Measurements from ENCODE around the gene KLRG1. TPM values are rescaled to one million over a fixed set of nuclear protein-coding genes. Genes with fewer than 3 reads are reported as not detected.

KLRG1 gene
- total and polyA plus RNA-seq, 2 of the 4 experiments (the other 2 are of a cell fraction): 0.36 to 0.54 TPM

DNA sequence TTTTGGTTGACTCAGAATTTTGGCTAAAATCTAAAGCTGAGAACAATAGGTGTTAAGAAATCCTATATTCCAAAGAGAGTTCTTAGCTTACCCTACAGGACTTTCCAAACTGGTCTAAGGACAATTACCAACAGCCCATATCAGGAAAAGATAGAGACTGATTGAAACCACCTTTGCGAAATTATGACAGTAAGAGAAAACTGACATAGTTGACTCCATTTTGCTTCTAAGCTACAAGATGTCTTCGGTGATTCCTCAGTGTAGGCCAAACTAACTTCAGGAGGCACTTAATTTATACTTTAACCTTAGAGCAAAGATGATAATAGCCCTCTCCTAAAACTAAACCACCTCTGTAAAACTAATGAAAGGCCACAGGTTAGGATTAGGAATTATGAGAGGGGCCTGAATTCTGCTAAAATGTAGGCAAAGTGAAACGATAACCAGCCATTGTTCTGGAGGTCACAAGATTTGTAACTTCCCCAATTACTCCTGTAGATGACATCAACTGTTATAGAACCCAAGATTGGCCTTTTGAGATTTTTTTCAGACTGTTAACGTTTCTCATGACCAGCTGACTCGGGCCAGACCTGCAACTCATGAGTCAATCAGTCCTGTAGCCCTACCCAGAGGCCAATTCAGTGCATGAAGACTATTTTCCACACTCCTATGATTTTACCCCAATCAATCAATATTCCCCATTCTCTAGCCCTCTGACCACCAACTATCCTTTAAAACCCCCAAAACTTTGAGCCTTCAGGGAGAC, 43.0 kb downstream of the KLRG1 start:
- CTCF ChIA-PET: no interaction called here
- Histone ChIP-seq H4K8ac (ENCODE audit: low read depth in 2 of 2, low read length in 2 of 2) (no peak overlapping the region), H3K79me1 (ENCODE audit: low read depth in 1 of 2, low read length in 2 of 2) (no peaks in the 10 kb centered on the region), H3K9me3 (ENCODE audit: control insufficient read depth, insufficient read depth, low read length) (no peaks in the 10 kb centered on the region), H4K91ac (ENCODE audit: insufficient read depth, low read depth, low read length) (no peak overlapping the region), H3K36me3 (ENCODE audit: control insufficient read depth, insufficient read depth, low read length) (no peaks in the 10 kb centered on the region), H3K23ac (ENCODE audit: low read depth, low read length) (no peak overlapping the region), H3K14ac (replicated peaks; ENCODE audit: low read depth, low read length) (no peak overlapping the region), H3K27ac (ENCODE audit: insufficient read depth, low read length) (no peak overlapping the region), H2BK5ac (ENCODE audit: low read depth, low read length, poor library complexity, severe bottlenecking) (no peak overlapping the region), H3K56ac (ENCODE audit: extremely low read depth, insufficient read depth, low read length) (no peak overlapping the region), H2BK120ac (ENCODE audit: low read depth, low read length) (no peak overlapping the region), H3K9ac (ENCODE audit: low read depth, low read length) (no peak overlapping the region), H4K20me1 (ENCODE audit: insufficient read depth, low read length) (no peaks in the 10 kb centered on the region), H3K27me3 (ENCODE audit: control insufficient read depth, insufficient read depth, low read length) (no peaks in the 10 kb centered on the region), H3K9me1 (ENCODE audit: insufficient read depth, low read length) (no peaks in the 10 kb centered on the region), H3K18ac (ENCODE audit: low read depth, low read length) (no peak overlapping the region), H4K5ac (ENCODE audit: low read depth, low read length) (no peak overlapping the region), H3K4ac (ENCODE audit: low read depth, low read length) (no peak overlapping the region), H3K4me1 (ENCODE audit: control insufficient read depth, insufficient read depth, low read length) (no peaks in the 10 kb centered on the region), H3K4me3 (ENCODE audit: insufficient read depth, low read depth, low read length) (no peak overlapping the region), H2AFZ (replicated peaks; ENCODE audit: low read length, poor library complexity) (no peak overlapping the region), H2BK20ac (ENCODE audit: low read depth, low read length) (no peak overlapping the region), H3K4me2 (ENCODE audit: low read depth, low read length) (no peak overlapping the region), H2AK9ac (replicated peaks; ENCODE audit: low read depth, low read length, poor library complexity) (no peak overlapping the region), H2BK15ac (ENCODE audit: low read depth, low read length) (no peak overlapping the region), H2AK5ac (ENCODE audit: low read depth, low read length) (no peak overlapping the region)
- 27% methylated on average over 3 of the region's 5 CpGs; no CpG with 5 or more reads in 1 of the 2 experiments for WGBS, 2 experiments (ENCODE audit: extremely low coverage in 2 of 2, insufficient read length in 1 of 2)
- in situ Hi-C loops (cut with MboI; ENCODE audit: low sequenced_read_pairs) (no loop called here), intact Hi-C loops (cut with micrococcal nuclease) (no loop called here), dilution Hi-C loops (cut with HindIII; ENCODE audit: low sequenced_read_pairs, unreplicated experiment) (no loop called here)
- BruUV-seq (replicated peaks): no TSS peak
- ATAC-seq (ENCODE audit: low read depth) (no peak), DNase-seq (no peak)
- POLR2A ChIA-PET (ENCODE audit: unreplicated experiment): no interaction called here
- no peak for TF ChIP-seq FOS (IDR thresholded peaks at IDR 0.05; ENCODE audit: low read depth, low read length)
- TF ChIP-seq, protein P1, sequence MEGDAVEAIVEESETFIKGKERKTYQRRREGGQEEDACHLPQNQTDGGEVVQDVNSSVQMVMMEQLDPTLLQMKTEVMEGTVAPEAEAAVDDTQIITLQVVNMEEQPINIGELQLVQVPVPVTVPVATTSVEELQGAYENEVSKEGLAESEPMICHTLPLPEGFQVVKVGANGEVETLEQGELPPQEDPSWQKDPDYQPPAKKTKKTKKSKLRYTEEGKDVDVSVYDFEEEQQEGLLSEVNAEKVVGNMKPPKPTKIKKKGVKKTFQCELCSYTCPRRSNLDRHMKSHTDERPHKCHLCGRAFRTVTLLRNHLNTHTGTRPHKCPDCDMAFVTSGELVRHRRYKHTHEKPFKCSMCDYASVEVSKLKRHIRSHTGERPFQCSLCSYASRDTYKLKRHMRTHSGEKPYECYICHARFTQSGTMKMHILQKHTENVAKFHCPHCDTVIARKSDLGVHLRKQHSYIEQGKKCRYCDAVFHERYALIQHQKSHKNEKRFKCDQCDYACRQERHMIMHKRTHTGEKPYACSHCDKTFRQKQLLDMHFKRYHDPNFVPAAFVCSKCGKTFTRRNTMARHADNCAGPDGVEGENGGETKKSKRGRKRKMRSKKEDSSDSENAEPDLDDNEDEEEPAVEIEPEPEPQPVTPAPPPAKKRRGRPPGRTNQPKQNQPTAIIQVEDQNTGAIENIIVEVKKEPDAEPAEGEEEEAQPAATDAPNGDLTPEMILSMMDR (conservative IDR thresholded peaks at IDR 0.05; ENCODE audit: low read depth, low read length): no peak
- TF ChIP-seq MAZ (IDR thresholded peaks at IDR 0.05; ENCODE audit: borderline replicate concordance, low read depth, low read length): no peak
- no peak for TF ChIP-seq POLR2A (IDR thresholded peaks at IDR 0.05; ENCODE audit: low read depth, low read length)
- no peak for TF ChIP-seq RAD21 (IDR thresholded peaks at IDR 0.05; ENCODE audit: low read length)
- no peak for TF ChIP-seq BHLHE40 (IDR thresholded peaks at IDR 0.05; ENCODE audit: low read depth, low read length)
- TF ChIP-seq RFX5 (IDR thresholded peaks at IDR 0.05; ENCODE audit: low read depth, low read length): no peak
- TF ChIP-seq CHD1 (IDR thresholded peaks at IDR 0.05; ENCODE audit: low read depth, low read length): no peak
- no peak for TF ChIP-seq CEBPB (IDR thresholded peaks at IDR 0.05; ENCODE audit: low read depth, low read length)
- no peak for TF ChIP-seq NFE2L2 (IDR thresholded peaks at IDR 0.05; ENCODE audit: low read depth, low read length)
- TF ChIP-seq MAFK (IDR thresholded peaks at IDR 0.05; ENCODE audit: low read depth, low read length): no peak

All from IMR-90 (cell line).